Adrenal gland (tissue), 5 donors: ENCODE results near the gene FARP2.
A peak's percentile ranks its signal among the peaks of the same experiment; 100 is the strongest.

ENCODE experiments used
- CTCF ChIP-seq, 6 experiments: fragments of 450-650 bp in 4 of 6; fragments of 200-600 bp in 2 of 6; sonication (generic) in 1 of 6; IDR thresholded peaks; 1 replicate in 5 of 6; 2 replicates in 1 of 6; pipeline versions ENCODE4 v1.5.1 to v1.8.0; 2016 to 2021; ENCODE audit warnings: antibody characterized with exemption in 6 of 6, mild to moderate bottlenecking in 2 of 6, moderate library complexity in 1 of 6
- POLR2A ChIP-seq, 2 donors: fragments of 450-650 bp; IDR thresholded peaks; one replicate each; pipeline ENCODE4 v1.6.1; 2017; ENCODE audit warnings: antibody characterized with exemption in 2 of 2, mild to moderate bottlenecking in 2 of 2, moderate library complexity in 1 of 2
- donor health status: DM: no; HTN: no; CAD: no.

GRCh38 chr2:241410739-241411176, 54.7 kb downstream of the FARP2 start:
- peak in 1 of 6 experiments; percentile 12 for TF ChIP-seq CTCF (IDR thresholded peaks at IDR 0.05)
- TF ChIP-seq POLR2A (IDR thresholded peaks at IDR 0.05) = peak in 1 of 2 donors; percentile 61
